GM10847 (cell line): ENCODE results near the gene PSMD12.
A peak's percentile ranks its signal among the peaks of the same experiment; 100 is the strongest.

Source experiments
- POLR2A ChIP-seq: IDR thresholded peaks from 2 replicates; pipeline ENCODE4 v1.6.1; 2011; ENCODE audit not compliant: insufficient read length; ENCODE audit errors: extremely low read depth

Gene PSMD12

GRCh38 chr17:67392111-67392510 lies 25.7 kb upstream of the PSMD12 start:
- no peak for TF ChIP-seq POLR2A

GRCh38 chr17:67390646-67391361 lies 24.4 kb upstream of the PSMD12 start:
- no peak for TF ChIP-seq POLR2A

- TF ChIP-seq POLR2A, result no peak
Measured at GRCh38 chr17:67390006-67390645, 23.7 kb upstream of the PSMD12 start.

- no peak for TF ChIP-seq POLR2A
Measured at GRCh38 chr17:67388986-67389385, 22.6 kb upstream of the PSMD12 start.

- TF ChIP-seq POLR2A, result no peak
Measured at GRCh38 chr17:67386965-67387551, 20.7 kb upstream of the PSMD12 start.

- TF ChIP-seq POLR2A, result no peak
Measured at GRCh38 chr17:67385122-67385988, 19.0 kb upstream of the PSMD12 start.

GRCh38 chr17:67381929-67382257 lies 15.5 kb upstream of the PSMD12 start:
- no peak for TF ChIP-seq POLR2A

GRCh38 chr17:67379251-67379630 lies 12.9 kb upstream of the PSMD12 start:
- TF ChIP-seq POLR2A, result no peak

GRCh38 chr17:67378454-67379250 lies 12.3 kb upstream of the PSMD12 start:
- TF ChIP-seq POLR2A, result no peak

GRCh38 chr17:67377488-67378453 lies 11.4 kb upstream of the PSMD12 start:
- TF ChIP-seq POLR2A, result no peak

- TF ChIP-seq POLR2A, result peak; percentile 40
Measured at GRCh38 chr17:67376737-67377487, 10.5 kb upstream of the PSMD12 start, which contains the start of gene PITPNC1. TSS of gene PITPNC1 (plus strand) at chr17:67377281.

- no peak for TF ChIP-seq POLR2A
Measured at GRCh38 chr17:67376415-67376736, 10.0 kb upstream of the PSMD12 start.

- TF ChIP-seq POLR2A, result no peak
Measured at GRCh38 chr17:67375716-67376115, 9.3 kb upstream of the PSMD12 start.
